K562 (cell line): ENCODE measurements around the gene NAV2. TPM values are rescaled to one million over a fixed set of nuclear protein-coding genes. Genes with fewer than 3 reads are reported as not detected.

Experiments
- DDX20 ChIP-seq: fragments of 450-650 bp; IDR thresholded peaks from 2 replicates; pipeline ENCODE4 v1.6.1; 2016; ENCODE audit warnings: missing genetic modification characterization, low read depth, mild to moderate bottlenecking, missing compliant biosample characterization, moderate library complexity
- HNRNPH1 ChIP-seq: fragments of 200-400 bp; formaldehyde crosslinking; optimal IDR thresholded peaks from 2 replicates; pipeline ENCODE3; 2017; ENCODE audit warnings: low read depth, mild to moderate bottlenecking, low read length, moderate library complexity
- KLF10 ChIP-seq: fragments of 250-450 bp; sonication (Bioruptor Pico); IDR thresholded peaks from 2 replicates; pipeline ENCODE4 v1.6.1; 2021; ENCODE audit warnings: matching md5 sums
- MCM5 ChIP-seq: fragments of 450-650 bp; IDR thresholded peaks from 2 replicates; pipeline ENCODE4 v1.6.1; 2016; ENCODE audit warnings: low read depth
- MYBL2 ChIP-seq, 2 experiments: fragments of 450-650 bp in 1 of 2; sonication (generic) in 1 of 2; formaldehyde crosslinking in 1 of 2; IDR thresholded peaks; 2 replicates each; pipeline versions ENCODE4 v1.6.1 to v1.8.1; 2017 to 2022; ENCODE audit warnings: borderline replicate concordance in 1 of 2, inconsistent platforms in 1 of 2, low read depth in 1 of 2, mild to moderate bottlenecking in 1 of 2, missing genetic modification reagents in 1 of 2, moderate library complexity in 1 of 2
- RBM34 ChIP-seq: fragments of 200-400 bp; formaldehyde crosslinking; IDR thresholded peaks from 2 replicates; pipeline ENCODE4 v1.6.1; 2018; ENCODE audit warnings: low read length, borderline replicate concordance; ENCODE audit not compliant: insufficient read depth
- SOX6 ChIP-seq: fragments of 450-650 bp; IDR thresholded peaks from 2 replicates; pipeline ENCODE4 v1.6.1; 2014; ENCODE audit warnings: mild to moderate bottlenecking
- SREBF2 ChIP-seq: sonication (generic); formaldehyde crosslinking; IDR thresholded peaks from 2 replicates; pipeline ENCODE4 v1.4.0; 2020; ENCODE audit warnings: mild to moderate bottlenecking, missing genetic modification reagents
- ZC3H8 ChIP-seq: fragments of 450-650 bp; IDR thresholded peaks from 2 replicates; pipeline ENCODE4 v1.6.1; 2017
- ZKSCAN3 ChIP-seq: fragments of 250-450 bp; sonication (Bioruptor Pico); IDR thresholded peaks from 2 replicates; pipeline ENCODE4 v1.4.0; 2020
- ZKSCAN8 ChIP-seq: fragments of 200-800 bp; sonication (Bioruptor generic); IDR thresholded peaks from 2 replicates; pipeline ENCODE4 v1.6.1; 2016; ENCODE audit warnings: missing genetic modification characterization, missing compliant biosample characterization
- ZNF24 ChIP-seq: fragments of 450-650 bp; IDR thresholded peaks from 2 replicates; pipeline ENCODE4 v1.6.1; 2016
- ZNF347 ChIP-seq: fragments of 450-650 bp; formaldehyde crosslinking; IDR thresholded peaks from 2 replicates; pipeline ENCODE4 v1.4.0; 2020; ENCODE audit warnings: low read depth, mild to moderate bottlenecking, moderate library complexity
- polyA plus RNA-seq, 8 experiments: library from polyadenylated mRNA; depleted of rRNA in 4 of 8; stranded (reverse) in 5 of 8; unstranded in 3 of 8; fragments of >200 nt; fragmentation: Nextera tagmentation in 2 of 8; fragmentation: Illumina TruSeq in 1 of 8; extraction: Ambion mirVana in 2 of 8; extraction: Trizol in 1 of 8; gene quantifications; 2 replicates each; pipeline versions ENCODE4 v1.2.1 to v1.2.3, GENCODE V29; 2011 to 2014; ENCODE audit warnings: inconsistent platforms in 1 of 8, missing spikeins in 1 of 8
- total RNA-seq, 7 experiments: library from RNA; depleted of rRNA in 6 of 7; stranded (reverse); fragments of >200 nt in 6 of 7; fragmentation: Illumina TruSeq in 2 of 7; extraction: Trizol in 2 of 7; gene quantifications; 2 replicates each; pipeline versions ENCODE4 v1.2.1 to v1.2.3, GENCODE V29; 2011 to 2021; ENCODE audit warnings: low replicate concordance in 1 of 7
- TF ChIP-seq, protein P1 (sequence below), 2 experiments: fragments of 150-350 bp in 1 of 2; IDR thresholded peaks; 2 replicates each; pipeline ENCODE4 v1.6.1; 2012 to 2016; ENCODE audit warnings: low read depth in 2 of 2, low read length in 2 of 2, mild to moderate bottlenecking in 1 of 2, moderate library complexity in 1 of 2
- TF ChIP-seq, protein P2 (sequence below): IDR thresholded peaks from 3 replicates; pipeline ENCODE4 v1.6.1; 2011; ENCODE audit warnings: borderline replicate concordance, mild to moderate bottlenecking, moderate library complexity; ENCODE audit not compliant: insufficient read length; ENCODE audit errors: extremely low read depth
- TF ChIP-seq, protein P3 (sequence below): fragments of 450-650 bp; IDR thresholded peaks from 2 replicates; pipeline ENCODE4 v1.6.1; 2016; ENCODE audit warnings: borderline replicate concordance

The NAV2 gene
- total and polyA plus RNA-seq, 9 of the 15 experiments (the other 6 are each of a cell fraction or from before 2014, with no cell fraction given), result 0.03 to 0.35 (median 0.05) TPM

DNA sequence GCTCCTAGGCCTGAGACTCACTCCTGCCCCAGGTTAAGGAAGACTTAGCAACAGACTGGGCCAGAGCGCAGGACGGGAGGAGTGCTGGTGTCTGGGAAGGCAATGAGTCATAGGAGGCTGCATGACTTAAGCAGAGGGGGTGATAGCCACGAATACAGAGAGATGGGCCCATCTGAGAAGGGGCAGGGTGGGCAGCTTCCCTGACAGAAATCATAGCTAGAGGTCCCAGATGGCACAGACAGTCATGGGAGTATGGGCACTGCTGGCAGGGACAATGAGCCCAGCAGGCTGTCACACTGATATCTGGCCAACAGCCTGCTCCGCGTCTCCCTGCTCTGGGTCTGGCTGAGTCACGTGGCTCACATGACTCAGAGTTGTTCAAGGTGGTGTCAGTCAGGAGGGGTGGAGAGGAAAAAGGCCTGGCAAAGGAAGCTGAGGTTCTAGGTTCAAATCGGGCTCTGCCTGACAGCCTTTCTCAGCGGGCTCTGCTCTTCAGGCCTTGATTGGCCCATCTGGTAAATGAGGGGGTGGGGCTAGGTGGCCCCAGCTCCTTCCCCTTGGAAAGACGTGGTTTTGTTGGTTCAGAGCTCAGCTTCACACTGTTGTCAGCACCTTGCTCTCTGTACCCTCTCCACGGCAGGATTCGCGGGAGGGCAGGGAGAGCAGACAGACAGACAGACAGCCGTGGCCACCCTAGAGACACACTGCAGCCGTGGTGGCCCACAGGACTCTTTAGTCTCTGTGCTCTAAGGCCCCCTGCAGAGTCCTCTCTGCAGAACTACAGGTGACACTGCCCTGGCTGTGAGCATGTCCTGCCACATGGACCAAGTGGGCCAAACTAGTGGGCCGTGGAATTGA is 399.9 kb downstream of the NAV2 start (continued):
- TF ChIP-seq, protein P1, sequence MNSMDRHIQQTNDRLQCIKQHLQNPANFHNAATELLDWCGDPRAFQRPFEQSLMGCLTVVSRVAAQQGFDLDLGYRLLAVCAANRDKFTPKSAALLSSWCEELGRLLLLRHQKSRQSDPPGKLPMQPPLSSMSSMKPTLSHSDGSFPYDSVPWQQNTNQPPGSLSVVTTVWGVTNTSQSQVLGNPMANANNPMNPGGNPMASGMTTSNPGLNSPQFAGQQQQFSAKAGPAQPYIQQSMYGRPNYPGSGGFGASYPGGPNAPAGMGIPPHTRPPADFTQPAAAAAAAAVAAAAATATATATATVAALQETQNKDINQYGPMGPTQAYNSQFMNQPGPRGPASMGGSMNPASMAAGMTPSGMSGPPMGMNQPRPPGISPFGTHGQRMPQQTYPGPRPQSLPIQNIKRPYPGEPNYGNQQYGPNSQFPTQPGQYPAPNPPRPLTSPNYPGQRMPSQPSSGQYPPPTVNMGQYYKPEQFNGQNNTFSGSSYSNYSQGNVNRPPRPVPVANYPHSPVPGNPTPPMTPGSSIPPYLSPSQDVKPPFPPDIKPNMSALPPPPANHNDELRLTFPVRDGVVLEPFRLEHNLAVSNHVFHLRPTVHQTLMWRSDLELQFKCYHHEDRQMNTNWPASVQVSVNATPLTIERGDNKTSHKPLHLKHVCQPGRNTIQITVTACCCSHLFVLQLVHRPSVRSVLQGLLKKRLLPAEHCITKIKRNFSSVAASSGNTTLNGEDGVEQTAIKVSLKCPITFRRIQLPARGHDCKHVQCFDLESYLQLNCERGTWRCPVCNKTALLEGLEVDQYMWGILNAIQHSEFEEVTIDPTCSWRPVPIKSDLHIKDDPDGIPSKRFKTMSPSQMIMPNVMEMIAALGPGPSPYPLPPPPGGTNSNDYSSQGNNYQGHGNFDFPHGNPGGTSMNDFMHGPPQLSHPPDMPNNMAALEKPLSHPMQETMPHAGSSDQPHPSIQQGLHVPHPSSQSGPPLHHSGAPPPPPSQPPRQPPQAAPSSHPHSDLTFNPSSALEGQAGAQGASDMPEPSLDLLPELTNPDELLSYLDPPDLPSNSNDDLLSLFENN (IDR thresholded peaks at IDR 0.05; ENCODE audit: low read depth in 2 of 2, low read length in 2 of 2), result no peak
- no peak for TF ChIP-seq ZC3H8
- TF ChIP-seq MCM5, result no peak
- no peak for TF ChIP-seq KLF10 (CRISPR knock-in tag)
- TF ChIP-seq, protein P2, sequence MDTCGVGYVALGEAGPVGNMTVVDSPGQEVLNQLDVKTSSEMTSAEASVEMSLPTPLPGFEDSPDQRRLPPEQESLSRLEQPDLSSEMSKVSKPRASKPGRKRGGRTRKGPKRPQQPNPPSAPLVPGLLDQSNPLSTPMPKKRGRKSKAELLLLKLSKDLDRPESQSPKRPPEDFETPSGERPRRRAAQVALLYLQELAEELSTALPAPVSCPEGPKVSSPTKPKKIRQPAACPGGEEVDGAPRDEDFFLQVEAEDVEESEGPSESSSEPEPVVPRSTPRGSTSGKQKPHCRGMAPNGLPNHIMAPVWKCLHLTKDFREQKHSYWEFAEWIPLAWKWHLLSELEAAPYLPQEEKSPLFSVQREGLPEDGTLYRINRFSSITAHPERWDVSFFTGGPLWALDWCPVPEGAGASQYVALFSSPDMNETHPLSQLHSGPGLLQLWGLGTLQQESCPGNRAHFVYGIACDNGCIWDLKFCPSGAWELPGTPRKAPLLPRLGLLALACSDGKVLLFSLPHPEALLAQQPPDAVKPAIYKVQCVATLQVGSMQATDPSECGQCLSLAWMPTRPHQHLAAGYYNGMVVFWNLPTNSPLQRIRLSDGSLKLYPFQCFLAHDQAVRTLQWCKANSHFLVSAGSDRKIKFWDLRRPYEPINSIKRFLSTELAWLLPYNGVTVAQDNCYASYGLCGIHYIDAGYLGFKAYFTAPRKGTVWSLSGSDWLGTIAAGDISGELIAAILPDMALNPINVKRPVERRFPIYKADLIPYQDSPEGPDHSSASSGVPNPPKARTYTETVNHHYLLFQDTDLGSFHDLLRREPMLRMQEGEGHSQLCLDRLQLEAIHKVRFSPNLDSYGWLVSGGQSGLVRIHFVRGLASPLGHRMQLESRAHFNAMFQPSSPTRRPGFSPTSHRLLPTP, result no peak
- no peak for TF ChIP-seq MYBL2 (IDR thresholded peaks at IDR 0.05; ENCODE audit: low read depth)
- no peak for TF ChIP-seq MYBL2 (CRISPR knock-in tag; IDR thresholded peaks at IDR 0.05; ENCODE audit: borderline replicate concordance)
- TF ChIP-seq, protein P3, sequence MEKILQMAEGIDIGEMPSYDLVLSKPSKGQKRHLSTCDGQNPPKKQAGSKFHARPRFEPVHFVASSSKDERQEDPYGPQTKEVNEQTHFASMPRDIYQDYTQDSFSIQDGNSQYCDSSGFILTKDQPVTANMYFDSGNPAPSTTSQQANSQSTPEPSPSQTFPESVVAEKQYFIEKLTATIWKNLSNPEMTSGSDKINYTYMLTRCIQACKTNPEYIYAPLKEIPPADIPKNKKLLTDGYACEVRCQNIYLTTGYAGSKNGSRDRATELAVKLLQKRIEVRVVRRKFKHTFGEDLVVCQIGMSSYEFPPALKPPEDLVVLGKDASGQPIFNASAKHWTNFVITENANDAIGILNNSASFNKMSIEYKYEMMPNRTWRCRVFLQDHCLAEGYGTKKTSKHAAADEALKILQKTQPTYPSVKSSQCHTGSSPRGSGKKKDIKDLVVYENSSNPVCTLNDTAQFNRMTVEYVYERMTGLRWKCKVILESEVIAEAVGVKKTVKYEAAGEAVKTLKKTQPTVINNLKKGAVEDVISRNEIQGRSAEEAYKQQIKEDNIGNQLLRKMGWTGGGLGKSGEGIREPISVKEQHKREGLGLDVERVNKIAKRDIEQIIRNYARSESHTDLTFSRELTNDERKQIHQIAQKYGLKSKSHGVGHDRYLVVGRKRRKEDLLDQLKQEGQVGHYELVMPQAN, result no peak; the same call in 1 of the 2 replicates
- TF ChIP-seq ZKSCAN8 (CRISPR knock-in tag), result no peak
- TF ChIP-seq RBM34, result no peak
- no peak for TF ChIP-seq ZNF347 (CRISPR knock-in tag)
- TF ChIP-seq DDX20 (tag), result no peak
- TF ChIP-seq ZKSCAN3 (CRISPR knock-in tag), result no peak
- TF ChIP-seq SOX6, result no peak; the same call in 1 of the 2 replicates
- TF ChIP-seq HNRNPH1, result no peak
- TF ChIP-seq SREBF2 (CRISPR knock-in tag), result no peak
- no peak for TF ChIP-seq ZNF24
